Activated CD4-positive, alpha-beta T cell treated with anti-CD3 and anti-CD28 coated beads, Interleukin-2, amount 10 ng/mL, durations not matched to agents 7 days and 5 days (primary cell): Measurements from ENCODE around the gene TPPP. TPM values are rescaled to one million over a fixed set of nuclear protein-coding genes. Genes with fewer than 3 reads are reported as not detected.

Experiments
- CTCF ChIA-PET: fragments of 350-600 bp; sonication (Branson Sonifier 250); formaldehyde crosslinking; loops from one replicate; lab custom pipeline; 2021; ENCODE audit warnings: antibody characterized with exemption; lab: Charles Lee
- POLR2A ChIA-PET: fragments of 350-600 bp; sonication (Branson Sonifier 250); formaldehyde crosslinking; loops from one replicate; lab custom pipeline; 2021; ENCODE audit warnings: antibody characterized with exemption; lab: Charles Lee
- DNase-seq: peaks from one replicate; pipeline ENCODE4 v3.0.0-alpha.2; 2020
- H3K27ac Mint-ChIP-seq: one replicate; pipeline ENCODE4 v1.8.0; 2021; ENCODE audit warnings: mild to moderate bottlenecking, moderate library complexity, mixed read lengths
- H3K27me3 Mint-ChIP-seq: one replicate; pipeline ENCODE4 v1.8.0; 2021; ENCODE audit warnings: mixed read lengths
- H3K36me3 Mint-ChIP-seq: one replicate; pipeline ENCODE4 v1.8.0; 2021; ENCODE audit warnings: low read depth, mixed read lengths
- H3K4me1 Mint-ChIP-seq: one replicate; pipeline ENCODE4 v1.8.0; 2021; ENCODE audit warnings: mixed read lengths
- H3K4me3 Mint-ChIP-seq: one replicate; pipeline ENCODE4 v1.8.0; 2021; ENCODE audit warnings: mild to moderate bottlenecking, moderate library complexity, mixed read lengths
- H3K9me3 Mint-ChIP-seq: one replicate; pipeline ENCODE4 v1.8.0; 2021; ENCODE audit warnings: mixed read lengths
- total RNA-seq, 2 experiments: library from RNA; stranded (reverse); gene quantifications; one replicate each; pipeline ENCODE4 v1.2.3, GENCODE V29; 2021

TPPP gene
- total RNA-seq, 2 experiments from 2014 or later, result 0.02 to 0.05 TPM

DNA sequence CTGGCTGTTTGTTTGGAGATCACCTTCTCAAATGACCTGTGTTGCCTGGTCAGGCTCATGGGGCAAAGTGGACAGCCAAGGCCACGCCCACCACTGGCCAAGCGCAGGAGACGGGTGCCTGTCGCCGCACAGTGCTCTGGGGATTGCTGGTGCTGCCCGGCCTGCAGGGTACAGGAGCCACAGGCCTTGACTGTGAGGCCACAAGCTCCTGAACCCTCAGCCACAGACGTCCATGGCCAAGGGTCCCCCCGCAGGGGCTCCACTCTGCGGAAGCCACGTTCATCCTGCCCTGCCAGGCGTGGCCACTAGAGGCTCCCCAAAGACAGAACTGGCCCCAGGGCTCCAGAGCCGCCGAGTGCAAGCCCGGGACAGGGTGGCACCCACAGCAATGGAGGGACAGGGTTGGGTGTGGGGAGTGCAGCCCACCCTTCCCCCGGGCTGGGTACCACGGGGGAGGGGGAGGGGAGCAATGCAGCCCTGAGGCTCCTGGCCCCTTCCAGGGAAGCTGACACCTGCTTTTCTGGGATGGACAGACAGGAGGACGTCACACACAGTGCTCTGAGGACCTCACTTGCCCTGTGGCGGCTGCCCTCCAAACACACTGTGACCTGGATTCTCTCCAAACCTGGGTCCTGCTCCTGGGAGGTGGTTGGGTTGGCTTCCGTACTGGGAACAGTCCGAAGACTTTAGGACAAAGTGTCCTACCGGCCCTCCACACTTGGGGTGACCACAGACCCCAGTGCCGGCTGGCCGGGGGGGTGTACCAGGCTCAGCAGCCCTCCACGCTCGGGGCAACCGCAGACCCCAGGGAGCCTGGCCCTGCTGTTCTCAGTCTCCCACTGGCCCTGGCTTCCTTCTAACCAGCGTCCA, 21.5 kb downstream of the TPPP start:
- H3K36me3 Mint-ChIP-seq, result peaks cover 5% of the 10 kb centered on the region
- no peak overlapping the region for H3K4me3 Mint-ChIP-seq
- DNase-seq, result peak; percentile 66
- H3K27me3 Mint-ChIP-seq, result peaks cover 5% of the 10 kb centered on the region
- H3K9me3 Mint-ChIP-seq, result no peaks in the 10 kb centered on the region
- no peak overlapping the region for H3K27ac Mint-ChIP-seq
- POLR2A ChIA-PET, result no interaction called here
- H3K4me1 Mint-ChIP-seq, result peaks cover 6% of the 10 kb centered on the region
- CTCF ChIA-PET, result interaction anchor here (1.5 kb wide), 1 partner anchor 18 kb away, joined by 3 read pairs; no protein-coding TSS in a partner anchor

GRCh38 chr5:670396-671270, 22.5 kb downstream of the TPPP start:
- Mint-ChIP-seq H3K36me3 (peaks cover 8% of the 10 kb centered on the region), H3K27ac (no peak overlapping the region), H3K4me1 (peaks cover 6% of the 10 kb centered on the region), H3K9me3 (no peaks in the 10 kb centered on the region), H3K4me3 (no peak overlapping the region), H3K27me3 (peaks cover 5% of the 10 kb centered on the region)
- POLR2A ChIA-PET, result interaction anchor here (0.5 kb wide), 1 partner anchor 57 kb away, joined by 3 read pairs; no protein-coding TSS in a partner anchor
- no peak for DNase-seq
- CTCF ChIA-PET, result interaction anchor here (2.6 kb wide), 1 partner anchor 17 kb away, joined by 9 read pairs; no protein-coding TSS in a partner anchor

DNA sequence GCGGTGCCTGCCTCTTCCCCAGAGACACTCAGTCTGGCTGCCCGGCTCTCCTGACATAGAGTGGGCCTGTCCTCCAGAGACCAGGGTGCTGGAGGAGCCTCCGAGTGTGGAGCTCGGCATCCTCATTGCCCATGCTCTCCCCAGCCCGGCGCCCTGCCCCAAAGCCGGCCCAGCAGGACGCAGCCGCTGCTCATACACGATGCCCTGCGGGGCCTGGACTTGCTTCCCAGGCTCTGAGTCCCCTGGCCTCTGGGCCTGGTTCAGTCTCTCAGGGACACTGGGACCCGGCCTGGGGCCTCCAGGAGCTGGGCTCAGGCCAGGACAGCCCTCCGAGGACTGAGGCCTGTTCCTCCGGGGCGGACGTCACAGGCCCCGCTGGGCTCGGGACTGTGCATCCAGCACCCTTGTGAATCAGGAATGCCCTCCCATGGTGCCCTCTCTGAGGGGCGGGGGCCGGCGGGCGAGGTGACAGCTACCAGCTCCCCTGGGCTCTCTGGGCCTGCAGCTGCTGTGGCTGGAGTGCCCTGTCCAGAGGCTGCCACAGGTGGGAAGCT, 23.2 kb downstream of the TPPP start:
- DNase-seq, result no peak
- Mint-ChIP-seq H3K4me1 (peaks cover 6% of the 10 kb centered on the region), H3K27me3 (peaks cover 5% of the 10 kb centered on the region)

DNA sequence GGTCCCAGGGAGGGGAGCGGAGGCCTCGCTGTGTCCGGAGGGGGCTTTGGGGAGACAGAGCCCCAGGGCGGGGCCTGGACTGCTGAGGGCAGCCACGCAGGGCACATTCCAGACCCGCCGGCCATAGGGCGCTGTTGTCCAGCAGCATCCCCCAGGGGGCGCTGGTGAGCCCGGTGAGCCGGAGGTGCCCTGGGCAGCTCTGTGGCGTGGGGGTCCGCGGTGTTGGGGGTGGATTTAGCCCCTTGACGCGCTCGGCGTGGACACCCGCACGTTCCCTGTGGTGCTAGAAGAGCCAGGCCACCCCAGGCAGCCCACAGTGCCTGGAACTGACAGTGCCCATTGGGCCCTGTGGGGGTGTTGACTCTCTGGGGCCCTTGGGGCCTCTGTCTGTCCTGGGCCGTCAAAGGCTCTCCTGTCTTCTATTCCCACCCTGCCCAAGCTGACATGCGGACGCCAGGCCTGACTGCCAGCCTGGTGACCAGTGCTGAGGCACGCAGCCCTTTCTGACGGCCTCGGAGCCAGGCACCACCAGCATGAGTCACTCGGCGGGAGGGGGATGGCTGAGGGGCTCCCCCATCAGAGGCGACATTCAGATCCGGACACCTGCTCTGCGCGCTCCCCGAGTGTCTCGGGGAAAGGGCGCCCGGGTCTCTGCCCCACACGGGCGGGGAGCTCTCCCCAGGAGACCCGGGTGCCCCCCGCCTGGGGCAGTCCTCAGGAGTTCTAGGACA, 23.9 kb downstream of the TPPP start:
- Mint-ChIP-seq H3K36me3 (peaks cover 8% of the 10 kb centered on the region), H3K9me3 (no peaks in the 10 kb centered on the region), H3K27me3 (peaks cover 5% of the 10 kb centered on the region), H3K4me3 (no peak overlapping the region), H3K27ac (no peak overlapping the region), H3K4me1 (peaks cover 6% of the 10 kb centered on the region)
- ChIA-PET POLR2A (no interaction called here), CTCF (interaction anchor here (1.2 to 2.6 kb wide), 3 partner anchors 9 to 15 kb away, joined by 3 to 9 read pairs (median 4); no protein-coding TSS in a partner anchor)
- DNase-seq, result peak; percentile 44

More for the DNA sequence above, 23.2 kb downstream of the TPPP start:
- H3K4me3 Mint-ChIP-seq, result no peak overlapping the region
- no peak overlapping the region for H3K27ac Mint-ChIP-seq
- CTCF ChIA-PET, result interaction anchor here (1.2 to 2.6 kb wide), 3 partner anchors 10 to 16 kb away, joined by 3 to 9 read pairs (median 4); no protein-coding TSS in a partner anchor
- no peaks in the 10 kb centered on the region for H3K9me3 Mint-ChIP-seq
- POLR2A ChIA-PET, result interaction anchor here (0.5 kb wide), 1 partner anchor 56 kb away, joined by 3 read pairs; no protein-coding TSS in a partner anchor
- peaks cover 8% of the 10 kb centered on the region for H3K36me3 Mint-ChIP-seq

- POLR2A ChIA-PET, result no interaction called here
- Mint-ChIP-seq H3K27ac (no peak overlapping the region), H3K9me3 (no peaks in the 10 kb centered on the region), H3K4me3 (no peak overlapping the region), H3K36me3 (peaks cover 8% of the 10 kb centered on the region), H3K27me3 (peaks cover 5% of the 10 kb centered on the region), H3K4me1 (peaks cover 6% of the 10 kb centered on the region)
- no peak for DNase-seq
- CTCF ChIA-PET, result interaction anchor here (1.7 to 2.6 kb wide), 2 partner anchors 11 to 14 kb away, joined by 4 to 9 read pairs; no protein-coding TSS in a partner anchor
These were observed 24.7 kb downstream of the TPPP start for GRCh38 chr5:668283-668995.

GRCh38 chr5:666816-667498, 26.2 kb downstream of the TPPP start:
- no peak overlapping the region for H3K4me3 Mint-ChIP-seq
- no peak overlapping the region for H3K27ac Mint-ChIP-seq
- H3K4me1 Mint-ChIP-seq, result no peaks in the 10 kb centered on the region
- no peaks in the 10 kb centered on the region for H3K9me3 Mint-ChIP-seq
- CTCF ChIA-PET, result no interaction called here
- POLR2A ChIA-PET, result no interaction called here
- DNase-seq, result no peak
- H3K27me3 Mint-ChIP-seq, result no peaks in the 10 kb centered on the region
- peaks cover 8% of the 10 kb centered on the region for H3K36me3 Mint-ChIP-seq

- Mint-ChIP-seq H3K27ac (no peak overlapping the region), H3K4me1 (no peaks in the 10 kb centered on the region), H3K27me3 (no peaks in the 10 kb centered on the region), H3K4me3 (no peak overlapping the region), H3K9me3 (no peaks in the 10 kb centered on the region), H3K36me3 (peaks cover 8% of the 10 kb centered on the region)
- DNase-seq, result no peak
- ChIA-PET CTCF (no interaction called here), POLR2A (no interaction called here)
These were observed 27.0 kb downstream of the TPPP start for GRCh38 chr5:665956-666711.

- peaks cover 9% of the 10 kb centered on the region for H3K36me3 Mint-ChIP-seq
- no peaks in the 10 kb centered on the region for H3K27me3 Mint-ChIP-seq
- no peak overlapping the region for H3K4me3 Mint-ChIP-seq
- ChIA-PET CTCF (no interaction called here), POLR2A (no interaction called here)
- H3K27ac Mint-ChIP-seq, result no peak overlapping the region
- no peaks in the 10 kb centered on the region for H3K4me1 Mint-ChIP-seq
- DNase-seq, result no peak
- no peaks in the 10 kb centered on the region for H3K9me3 Mint-ChIP-seq
These were observed 27.6 kb downstream of the TPPP start for GRCh38 chr5:665541-665955.

DNA sequence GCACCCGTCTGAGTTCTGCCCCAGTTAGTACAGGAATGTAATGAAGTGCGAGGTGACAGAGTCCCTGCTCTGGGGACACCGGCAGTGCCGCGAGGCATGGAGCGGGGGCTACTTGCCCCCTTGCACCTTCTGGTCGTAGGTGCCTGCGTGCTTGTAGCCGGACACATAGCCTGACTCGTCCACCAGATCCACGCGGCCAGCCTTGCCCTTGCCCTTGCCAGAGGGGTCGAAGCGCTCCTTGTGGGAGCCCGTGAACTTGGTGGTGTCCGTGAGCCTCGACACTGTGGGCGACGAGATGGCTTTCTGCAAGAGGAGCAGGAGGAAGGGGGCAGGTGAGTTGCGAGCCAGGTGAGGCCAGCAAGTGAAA, 28.2 kb downstream of the TPPP start:
- ChIA-PET POLR2A (no interaction called here), CTCF (no interaction called here)
- Mint-ChIP-seq H3K27me3 (no peaks in the 10 kb centered on the region), H3K36me3 (peaks cover 14% of the 10 kb centered on the region), H3K4me1 (no peaks in the 10 kb centered on the region), H3K4me3 (no peak overlapping the region), H3K9me3 (no peaks in the 10 kb centered on the region), H3K27ac (no peak overlapping the region)
- DNase-seq, result no peak

DNA sequence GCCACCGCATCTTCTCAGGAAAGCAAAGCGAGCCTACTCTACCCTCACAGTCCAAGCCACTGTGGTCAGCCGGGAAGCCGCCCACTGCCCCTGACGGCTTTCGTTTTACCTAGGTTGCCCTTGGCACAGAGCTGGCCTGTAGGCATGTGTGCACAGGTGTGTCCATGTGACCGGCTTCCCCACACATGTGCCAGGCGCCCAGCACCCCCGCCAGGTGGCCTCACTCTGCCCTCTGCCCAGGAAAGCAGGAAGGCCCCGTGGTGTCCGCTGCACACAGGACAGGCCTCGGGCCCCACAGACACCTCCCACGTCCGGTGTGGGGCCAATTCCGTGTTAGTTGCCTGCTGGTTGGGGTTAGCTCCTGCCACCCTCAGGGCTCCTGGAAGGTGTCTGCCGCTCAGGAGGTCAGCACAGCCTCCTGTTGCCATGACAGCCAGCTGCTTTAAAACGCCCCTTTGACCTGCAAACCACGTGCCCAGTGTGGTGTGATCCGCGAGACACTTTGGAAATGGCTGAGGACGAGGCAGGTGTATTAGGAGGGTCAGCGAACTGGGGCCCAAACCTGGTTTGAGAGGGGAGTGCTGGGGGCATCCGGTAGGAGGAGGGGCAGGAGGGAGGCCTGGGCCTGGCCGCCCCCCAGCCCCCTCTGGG, 28.7 kb downstream of the TPPP start:
- Mint-ChIP-seq H3K27ac (no peak overlapping the region), H3K4me3 (no peak overlapping the region), H3K27me3 (no peaks in the 10 kb centered on the region), H3K4me1 (no peaks in the 10 kb centered on the region), H3K9me3 (no peaks in the 10 kb centered on the region), H3K36me3 (peaks cover 18% of the 10 kb centered on the region)
- ChIA-PET POLR2A (no interaction called here), CTCF (no interaction called here)
- no peak for DNase-seq
